ENCODE data around the gene ILRUN. TPM values are rescaled to one million over a fixed set of nuclear protein-coding genes. Genes with fewer than 3 reads are reported as not detected.
"Not testable (repeated sequence)": the region's sequence is repeated elsewhere in the genome, so short reads cannot be mapped to it uniquely, and the experiment has no call there.

ILRUN gene
- total and polyA plus RNA-seq, 2 donors (not counting 1 experiment from before 2014, with no cell fraction given), result 30.1 to 71.3 TPM

DNA sequence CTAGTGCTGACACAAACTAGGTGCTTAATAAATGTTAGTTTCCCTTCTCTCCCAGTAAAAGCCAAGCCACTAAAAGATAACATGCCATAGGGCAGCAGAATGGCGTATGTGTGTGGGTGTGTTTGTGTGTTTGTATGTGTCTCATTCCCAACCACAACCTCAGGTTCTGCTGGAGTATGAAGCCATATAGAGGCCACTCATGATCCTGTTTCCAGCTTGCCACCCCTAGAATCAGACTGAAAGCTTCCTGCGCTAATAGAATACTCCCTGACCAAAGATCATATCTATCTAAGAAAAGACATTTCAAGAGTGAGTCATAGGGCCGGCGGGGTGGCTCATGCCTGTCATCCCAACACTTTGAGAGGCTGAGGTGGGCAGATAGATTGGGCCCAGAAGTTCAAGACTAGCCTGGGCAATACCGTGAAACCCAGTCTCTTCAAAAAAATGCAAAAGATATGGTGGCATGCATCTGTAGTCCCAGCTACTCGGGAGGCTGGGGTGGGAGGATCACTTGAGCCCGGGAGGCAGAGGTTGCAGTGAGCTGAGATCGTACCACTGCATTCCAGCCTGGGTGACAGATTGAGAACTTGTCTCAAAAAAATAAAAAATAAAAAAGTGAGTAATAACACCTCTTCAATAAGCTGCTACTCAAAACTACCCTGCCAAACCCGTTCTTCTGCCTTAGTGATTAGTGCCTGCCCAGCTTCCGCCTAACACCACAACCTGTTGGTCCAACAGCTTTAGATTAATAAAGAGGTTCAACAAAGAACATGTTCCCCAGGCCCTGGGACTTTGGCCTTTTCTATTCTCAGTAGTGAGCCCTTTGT is 48.9 kb upstream of the ILRUN start:
- Histone ChIP-seq H3K4me2 (replicated peaks; ENCODE audit: low read depth, low read length, poor library complexity, severe bottlenecking) (no peak overlapping the region), H3K9me3 (ENCODE audit: control extremely low read depth in 1 of 3, control insufficient read depth in 2 of 3, insufficient read depth in 1 of 3, low read length in 2 of 3) (no peaks in the 10 kb centered on the region), H3K36me3 (replicated peaks in 1 of 2; ENCODE audit: control extremely low read depth in 1 of 2, control insufficient read depth in 1 of 2, extremely low read depth in 1 of 2, insufficient read depth in 2 of 2, low read length in 1 of 2) (no peaks in the 10 kb centered on the region), H3K79me2 (ENCODE audit: control insufficient read depth, insufficient read depth, low read length) (no peaks in the 10 kb centered on the region), H3K27ac (ENCODE audit: low read length in 2 of 2) (no peak overlapping the region), H3K4me3 (ENCODE audit: control extremely low read depth in 1 of 5, extremely low read depth in 1 of 5, insufficient read depth in 1 of 5, low read depth in 2 of 5, low read length in 4 of 5) (no peak overlapping the region), H4K20me1 (ENCODE audit: control insufficient read depth, insufficient read depth, low read length, poor library complexity, severe bottlenecking) (no peaks in the 10 kb centered on the region), H3K9ac (ENCODE audit: low read length) (no peak overlapping the region), H3K27me3 (replicated peaks in 1 of 4; ENCODE audit: control extremely low read depth in 1 of 4, control insufficient read depth in 3 of 4, insufficient read depth in 4 of 4, low read length in 3 of 4) (no peaks in the 10 kb centered on the region), H2AFZ (ENCODE audit: insufficient read depth, low read depth, low read length, poor library complexity, severe bottlenecking) (no peak overlapping the region), H3K4me1 (ENCODE audit: control insufficient read depth in 2 of 2, insufficient read depth in 2 of 2, low read length in 2 of 2) (no peaks in the 10 kb centered on the region)
- intact Hi-C loops (cut with micrococcal nuclease), result no loop called here
- no peak for ATAC-seq (ENCODE audit: low read depth)
- H3K9me3 Mint-ChIP-seq (ENCODE audit: insufficient read depth), result no peaks in the 10 kb centered on the region
- H3K27ac Mint-ChIP-seq, result no peak overlapping the region
- TF ChIP-seq, protein P1, sequence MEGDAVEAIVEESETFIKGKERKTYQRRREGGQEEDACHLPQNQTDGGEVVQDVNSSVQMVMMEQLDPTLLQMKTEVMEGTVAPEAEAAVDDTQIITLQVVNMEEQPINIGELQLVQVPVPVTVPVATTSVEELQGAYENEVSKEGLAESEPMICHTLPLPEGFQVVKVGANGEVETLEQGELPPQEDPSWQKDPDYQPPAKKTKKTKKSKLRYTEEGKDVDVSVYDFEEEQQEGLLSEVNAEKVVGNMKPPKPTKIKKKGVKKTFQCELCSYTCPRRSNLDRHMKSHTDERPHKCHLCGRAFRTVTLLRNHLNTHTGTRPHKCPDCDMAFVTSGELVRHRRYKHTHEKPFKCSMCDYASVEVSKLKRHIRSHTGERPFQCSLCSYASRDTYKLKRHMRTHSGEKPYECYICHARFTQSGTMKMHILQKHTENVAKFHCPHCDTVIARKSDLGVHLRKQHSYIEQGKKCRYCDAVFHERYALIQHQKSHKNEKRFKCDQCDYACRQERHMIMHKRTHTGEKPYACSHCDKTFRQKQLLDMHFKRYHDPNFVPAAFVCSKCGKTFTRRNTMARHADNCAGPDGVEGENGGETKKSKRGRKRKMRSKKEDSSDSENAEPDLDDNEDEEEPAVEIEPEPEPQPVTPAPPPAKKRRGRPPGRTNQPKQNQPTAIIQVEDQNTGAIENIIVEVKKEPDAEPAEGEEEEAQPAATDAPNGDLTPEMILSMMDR (IDR thresholded peaks at IDR 0.05), result no peak
- no peak for TF ChIP-seq EZH2 (IDR thresholded peaks at IDR 0.05; ENCODE audit: borderline replicate concordance, insufficient read depth, low read depth, low read length, poor library complexity, severe bottlenecking)
- H3K4me1 Mint-ChIP-seq, result no peaks in the 10 kb centered on the region
- ChIA-PET POLR2A (no interaction called here), CTCF (no interaction called here)
- no peak overlapping the region for H3K4me3 Mint-ChIP-seq
- DNase-seq, result no peak
- no peaks in the 10 kb centered on the region for H3K27me3 Mint-ChIP-seq
- WGBS (ENCODE audit: insufficient coverage), result 91% methylated on average over 5 of the region's 10 CpGs

DNA sequence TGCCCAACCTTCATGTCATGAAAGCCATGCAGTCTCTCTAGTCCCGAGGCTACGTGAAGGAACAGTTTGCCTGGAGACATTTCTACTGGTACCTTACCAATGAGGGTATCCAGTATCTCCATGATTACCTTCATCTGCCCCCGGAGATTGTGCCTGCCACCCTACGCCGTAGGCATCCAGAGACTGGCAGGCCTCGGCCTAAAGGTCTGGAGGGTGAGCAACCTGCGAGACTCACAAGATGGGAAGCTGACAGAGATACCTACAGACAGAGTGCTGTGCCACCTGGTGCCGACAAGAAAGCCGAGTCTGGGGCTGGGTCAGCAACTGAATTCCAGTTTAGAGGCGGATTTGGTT is 47.7 kb upstream of the ILRUN start:
- H3K36me3 ChIP-seq (replicated peaks in 1 of 2; ENCODE audit: control extremely low read depth in 1 of 2, control insufficient read depth in 1 of 2, extremely low read depth in 1 of 2, insufficient read depth in 2 of 2, low read length in 1 of 2); H3K27ac Mint-ChIP-seq; H4K20me1 ChIP-seq (ENCODE audit: control insufficient read depth, insufficient read depth, low read length, poor library complexity, severe bottlenecking); H3K27me3 ChIP-seq (replicated peaks in 1 of 4; ENCODE audit: control extremely low read depth in 1 of 4, control insufficient read depth in 3 of 4, insufficient read depth in 4 of 4, low read length in 3 of 4); H3K9ac ChIP-seq (ENCODE audit: low read length); H3K4me1 ChIP-seq (ENCODE audit: control insufficient read depth in 2 of 2, insufficient read depth in 2 of 2, low read length in 2 of 2); H3K27me3 Mint-ChIP-seq; H2AFZ ChIP-seq (ENCODE audit: insufficient read depth, low read depth, low read length, poor library complexity, severe bottlenecking); H3K27ac ChIP-seq (ENCODE audit: low read length in 2 of 2); H3K9me3 Mint-ChIP-seq (ENCODE audit: insufficient read depth); intact Hi-C loops (cut with micrococcal nuclease); H3K4me1 Mint-ChIP-seq; H3K4me2 ChIP-seq (replicated peaks; ENCODE audit: low read depth, low read length, poor library complexity, severe bottlenecking); H3K4me3 Mint-ChIP-seq; H3K9me3 ChIP-seq (ENCODE audit: control extremely low read depth in 1 of 3, control insufficient read depth in 2 of 3, insufficient read depth in 1 of 3, low read length in 2 of 3); ATAC-seq (ENCODE audit: low read depth); H3K79me2 ChIP-seq (ENCODE audit: control insufficient read depth, insufficient read depth, low read length); H3K4me3 ChIP-seq (ENCODE audit: control extremely low read depth in 1 of 5, extremely low read depth in 1 of 5, insufficient read depth in 1 of 5, low read depth in 2 of 5, low read length in 4 of 5); DNase-seq; CTCF ChIA-PET: not testable (repeated sequence)
- 93% methylated on average over 8 of the region's 10 CpGs for WGBS (ENCODE audit: insufficient coverage)
- POLR2A ChIA-PET, result interaction anchor here (0.6 kb wide), 1 partner anchor 50 kb away, joined by 3 read pairs; no protein-coding TSS in a partner anchor
